Stimulated activated CD4-positive, alpha-beta T cell treated with anti-CD3 and anti-CD28 coated beads, Interleukin-2, amount 100 ng/mL, for 48 hours (primary cell): ENCODE data around the gene NRXN3.
A peak's percentile ranks its signal among the peaks of the same experiment; 100 is the strongest.

ENCODE experiments used
- DNase-seq, 2 donors: peaks; one replicate each; pipeline ENCODE4 v3.0.0-alpha.2; 2020

NRXN3 gene

DNA sequence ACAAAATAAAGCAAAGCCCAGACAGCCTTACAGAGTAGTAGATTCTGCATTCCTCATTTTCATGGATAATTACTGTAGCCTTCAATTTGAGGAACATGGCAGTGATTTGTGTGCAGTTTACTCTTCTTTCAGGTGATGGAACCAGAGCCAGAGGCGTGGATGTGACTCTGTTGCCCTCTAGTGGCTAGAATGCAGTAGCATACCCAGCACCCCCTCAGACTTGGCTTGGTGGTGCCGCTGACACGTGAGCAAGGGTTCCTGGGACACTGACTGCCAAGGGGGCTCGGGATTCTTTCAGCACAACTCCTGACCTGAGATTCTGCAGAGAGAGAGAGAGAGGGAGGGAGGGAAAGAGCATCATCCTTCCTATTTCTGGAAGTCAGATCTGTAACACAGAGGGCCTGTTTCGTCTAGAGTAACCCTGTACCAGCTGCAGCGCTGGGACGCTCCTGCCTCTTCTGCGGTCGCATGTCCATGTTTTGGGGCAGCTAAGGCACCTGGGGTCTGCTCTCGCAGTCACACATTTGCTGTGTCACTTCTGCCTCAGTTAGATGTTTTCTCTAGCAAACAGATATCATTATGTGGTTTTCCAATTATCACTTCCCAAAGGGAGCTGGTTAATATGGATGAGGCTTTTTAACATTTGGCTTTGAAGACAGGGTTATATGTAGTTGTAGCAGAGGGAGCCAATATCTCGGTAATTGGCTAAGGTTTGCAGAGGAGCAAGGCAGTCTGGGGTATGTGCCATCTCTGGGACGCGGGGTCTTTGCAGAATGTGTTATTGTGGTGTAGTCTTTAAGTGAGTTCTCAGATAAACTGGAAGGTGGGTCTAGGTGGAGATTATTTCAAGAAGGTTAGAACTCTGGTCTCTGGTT is 428.1 kb downstream of the NRXN3 start:
- DNase-seq: peak; percentile 19 to 34

DNA sequence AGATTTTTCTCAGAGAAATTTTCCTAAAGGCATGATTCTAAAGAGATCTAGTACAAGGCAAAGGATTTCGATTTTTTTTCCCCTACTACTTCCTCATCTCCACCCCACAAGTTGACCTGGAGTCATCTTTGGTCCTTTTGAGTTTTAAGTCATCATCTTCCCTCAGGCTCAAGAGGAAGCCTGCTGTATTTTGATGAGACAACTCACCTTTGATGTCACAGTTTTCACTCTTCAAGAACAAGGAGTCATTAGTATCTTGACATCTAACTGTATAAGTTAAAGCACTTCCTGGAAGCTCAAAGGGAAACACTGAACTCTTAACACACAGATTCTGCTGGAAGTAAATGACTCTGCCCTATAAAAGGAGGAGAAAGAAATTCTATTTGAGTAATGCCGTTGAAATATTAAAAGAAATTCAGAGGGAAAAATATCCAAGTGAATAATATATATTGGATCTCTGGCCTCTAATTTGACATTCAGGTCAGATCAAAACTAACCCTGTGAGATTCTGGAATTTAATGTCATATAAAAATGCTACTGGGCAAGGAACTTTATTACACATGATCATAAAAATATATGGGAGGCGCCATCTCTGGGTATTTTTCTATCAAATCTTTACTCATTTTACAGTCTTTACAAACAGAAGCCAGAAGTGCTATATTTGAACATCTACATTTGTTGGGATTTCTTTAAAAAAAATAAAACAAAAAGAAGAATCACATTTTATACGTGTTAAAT is 435.0 kb downstream of the NRXN3 start:
- no peak for DNase-seq

DNA sequence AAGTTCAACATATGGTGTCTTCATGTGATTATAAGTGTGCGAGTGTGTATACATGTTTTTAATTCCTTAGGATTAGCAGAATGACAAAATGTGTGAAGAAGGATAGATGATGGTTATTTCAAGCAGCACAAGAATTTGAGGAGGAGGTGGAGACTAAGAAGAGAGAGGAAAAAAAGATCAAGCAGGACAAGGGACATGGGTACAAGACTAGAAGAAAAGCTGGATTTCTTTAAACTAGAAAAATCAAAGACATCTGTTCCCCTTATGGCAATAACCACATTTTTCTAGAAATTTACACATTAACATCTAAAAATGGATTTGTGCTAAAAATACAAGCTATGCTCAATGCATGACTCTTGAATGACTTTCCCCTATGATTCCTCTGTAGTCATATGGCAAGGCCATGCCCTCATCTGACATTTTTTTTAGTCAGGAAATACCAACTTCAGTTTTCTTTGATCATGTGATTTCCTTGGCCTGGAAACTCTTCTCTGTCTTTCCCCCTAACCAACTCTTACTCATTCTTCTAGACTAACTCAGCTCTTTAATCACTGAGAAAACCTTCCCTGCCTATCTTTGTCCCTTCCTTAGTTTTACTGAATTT is 435.8 kb downstream of the NRXN3 start:
- no peak for DNase-seq

DNA sequence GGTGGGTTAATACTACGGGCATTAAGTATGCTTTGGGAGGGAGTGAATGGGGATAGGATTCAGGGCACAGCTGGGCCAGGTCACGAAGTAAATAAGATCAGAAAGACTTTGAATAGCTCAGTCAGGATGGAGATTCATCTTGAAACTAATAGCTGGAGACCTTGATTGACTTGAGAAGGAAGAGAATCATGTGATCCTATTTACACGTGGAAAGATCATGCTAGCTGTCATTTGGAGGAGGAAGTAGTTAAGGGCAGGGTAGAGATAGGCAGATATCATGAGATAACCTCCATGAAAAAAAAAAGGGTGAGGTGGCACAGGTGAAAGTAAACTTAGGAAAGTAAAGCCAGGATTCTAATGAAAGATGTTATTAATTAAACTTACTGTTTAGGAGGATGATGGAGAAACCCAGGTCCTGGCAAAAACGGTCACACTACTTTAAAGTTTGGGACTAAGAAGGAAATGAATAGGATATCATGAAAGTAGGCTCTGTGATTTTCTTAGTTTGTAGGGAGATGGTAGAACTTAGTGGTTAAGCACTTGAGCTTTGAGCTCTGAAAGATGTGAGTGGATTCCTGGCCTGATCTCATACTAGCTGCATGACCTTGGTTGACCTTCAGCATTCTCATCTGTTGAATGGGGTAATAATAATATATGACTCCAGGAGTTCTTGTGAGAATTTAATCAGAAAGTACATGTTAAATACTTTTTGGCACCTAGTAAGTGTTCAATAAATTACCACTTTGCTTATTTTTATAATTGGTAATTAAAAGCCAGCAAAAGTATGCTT is 439.0 kb downstream of the NRXN3 start:
- no peak for DNase-seq

DNA sequence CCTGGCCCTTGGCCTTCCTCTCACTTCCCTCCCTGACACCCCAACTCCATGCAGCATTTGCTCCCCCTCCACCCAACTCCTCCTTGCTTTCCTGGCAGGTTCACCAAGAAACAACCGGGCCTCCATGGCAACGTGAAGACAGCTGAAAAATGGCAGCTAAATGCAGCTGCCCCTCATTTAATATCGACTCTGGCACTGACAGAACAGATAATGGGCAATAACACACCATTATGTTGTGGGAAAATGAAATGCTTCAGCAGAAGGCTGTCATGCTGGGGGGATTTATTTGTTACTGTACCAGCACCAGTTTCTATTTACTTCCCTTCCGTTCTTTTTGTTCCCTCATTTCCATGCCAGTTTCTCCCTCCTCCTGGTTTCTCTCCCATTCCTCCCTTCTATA is 440.8 kb downstream of the NRXN3 start:
- DNase-seq: no peak

DNA sequence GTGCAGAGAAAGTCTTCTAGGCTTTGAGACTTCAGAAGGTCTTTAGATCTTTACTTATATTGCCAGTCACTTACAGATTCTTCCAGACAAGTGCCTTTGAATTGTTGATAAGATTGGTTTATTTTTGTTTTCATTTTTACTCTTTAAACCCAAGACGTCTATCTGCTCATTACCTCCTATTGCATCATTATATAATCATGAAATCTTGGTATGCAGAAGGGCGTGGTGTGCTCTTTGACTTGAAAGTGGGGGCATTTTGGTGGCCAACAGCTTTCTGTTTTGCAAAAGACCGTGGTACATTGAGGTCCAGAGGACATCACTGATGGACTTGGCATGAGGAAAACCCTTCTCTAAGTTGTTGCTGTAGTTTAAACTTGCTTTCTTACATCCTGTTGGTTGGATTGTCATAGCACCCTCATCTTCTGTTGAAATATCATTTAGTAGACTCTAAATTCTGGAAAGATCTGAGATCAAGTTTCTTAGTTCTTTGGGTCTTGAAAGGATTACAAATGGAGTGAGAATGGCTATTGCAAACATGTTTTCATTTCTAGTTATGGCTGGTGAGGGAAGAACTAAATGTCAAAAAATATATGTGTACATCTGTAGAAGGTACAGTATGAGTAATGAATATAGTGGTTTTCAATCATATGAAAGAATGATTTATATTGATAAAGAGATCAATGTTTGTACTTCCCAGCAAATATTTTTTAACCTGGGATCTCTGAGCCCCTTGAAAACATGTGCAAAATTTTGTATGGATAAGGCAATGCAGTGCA is 441.8 kb downstream of the NRXN3 start:
- DNase-seq: no peak

DNA sequence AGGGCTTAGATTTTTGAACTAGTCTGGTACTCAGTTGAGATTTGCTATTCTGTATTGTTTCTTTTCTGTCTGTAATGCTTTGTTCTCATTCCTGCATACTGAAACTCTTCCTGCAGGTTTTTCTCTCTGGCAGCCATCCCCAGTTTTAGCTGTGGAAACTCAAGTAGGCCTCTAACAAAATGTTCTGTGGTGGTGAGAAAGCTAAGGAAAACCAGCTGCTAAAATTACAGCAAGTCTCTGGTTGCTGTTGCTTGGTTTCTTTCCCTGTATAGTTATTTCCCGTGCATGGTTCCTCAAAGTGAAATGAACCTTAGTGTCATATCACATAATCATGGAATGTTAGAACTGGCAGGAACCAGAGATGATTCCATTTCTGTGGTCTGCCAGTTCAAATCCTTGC is 442.5 kb downstream of the NRXN3 start:
- DNase-seq: no peak

DNA sequence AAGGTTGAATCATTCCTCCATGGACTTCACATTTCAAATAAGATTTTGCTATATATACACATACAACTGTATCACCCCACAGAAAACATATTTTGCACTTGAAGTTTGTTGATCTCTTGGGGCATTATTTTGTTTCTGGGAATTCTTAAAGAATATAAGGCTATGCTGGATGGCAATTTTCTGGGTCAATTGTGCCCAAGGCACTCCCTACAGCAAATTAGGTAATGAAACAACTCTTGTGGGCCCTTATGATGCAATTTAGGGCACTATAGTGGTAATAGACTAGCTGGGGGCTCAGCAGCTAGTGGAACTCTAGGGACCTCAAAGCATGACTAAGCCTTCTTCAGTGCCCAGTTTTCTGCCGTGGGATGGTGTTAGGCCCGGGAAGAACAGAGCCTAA is 444.4 kb downstream of the NRXN3 start:
- DNase-seq: no peak

DNA sequence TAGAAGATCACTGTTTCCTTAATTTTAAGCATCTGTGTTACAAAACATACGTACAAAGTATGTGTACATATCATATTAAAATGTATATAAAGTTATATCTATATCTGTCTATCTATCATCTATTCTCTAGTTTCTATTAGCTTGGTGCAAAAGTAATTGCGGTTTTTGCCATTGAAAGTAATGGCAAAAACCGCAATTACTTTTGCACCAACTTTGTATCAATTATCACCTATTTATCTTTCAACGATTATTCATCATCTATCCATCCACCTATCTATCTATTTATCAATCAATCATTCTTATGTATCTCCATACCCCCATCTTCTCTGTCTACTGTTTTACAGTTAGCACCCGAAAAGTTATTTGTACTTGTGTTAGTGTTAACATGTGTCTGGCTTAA is 447.6 kb downstream of the NRXN3 start:
- no peak for DNase-seq

DNA sequence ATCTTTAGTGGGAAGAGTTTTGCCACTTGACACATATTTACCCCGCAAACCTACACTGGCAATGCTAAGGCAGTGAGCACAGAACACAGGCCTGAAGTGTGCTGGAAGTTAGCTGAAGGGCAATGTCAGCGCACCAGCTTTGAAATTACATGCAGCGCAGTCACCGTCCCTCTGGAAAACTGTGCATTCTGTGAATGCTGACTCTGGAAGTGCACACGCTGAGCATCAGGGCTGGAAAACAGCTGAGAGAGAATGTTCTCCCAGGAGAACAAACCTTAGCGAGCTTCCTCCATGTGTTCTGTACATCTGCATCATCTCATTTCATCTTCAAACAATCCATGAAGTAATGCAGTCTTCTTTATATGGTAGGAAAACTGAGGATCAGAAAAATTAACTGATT is 448.2 kb downstream of the NRXN3 start:
- DNase-seq: no peak

DNA sequence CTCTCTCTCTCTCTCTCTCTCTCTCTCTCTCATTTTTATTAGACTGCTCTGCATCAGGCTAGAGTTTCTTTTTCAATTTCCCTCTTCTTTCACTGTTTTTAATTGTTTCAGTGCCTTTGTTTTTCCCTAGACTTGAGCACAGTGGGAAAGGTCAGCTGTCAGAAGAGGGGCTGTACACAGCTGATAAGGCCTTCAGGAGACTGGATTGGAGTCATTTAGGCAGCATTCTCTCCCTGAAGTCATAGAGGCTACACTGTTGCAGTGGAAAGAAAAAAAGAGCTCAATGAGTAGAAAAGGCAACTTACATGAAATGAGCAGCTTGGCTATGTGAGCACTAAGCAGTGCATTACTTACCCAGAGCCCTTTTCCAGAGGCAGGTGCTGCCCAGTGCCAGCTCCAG is 456.9 kb downstream of the NRXN3 start:
- no peak for DNase-seq

DNA sequence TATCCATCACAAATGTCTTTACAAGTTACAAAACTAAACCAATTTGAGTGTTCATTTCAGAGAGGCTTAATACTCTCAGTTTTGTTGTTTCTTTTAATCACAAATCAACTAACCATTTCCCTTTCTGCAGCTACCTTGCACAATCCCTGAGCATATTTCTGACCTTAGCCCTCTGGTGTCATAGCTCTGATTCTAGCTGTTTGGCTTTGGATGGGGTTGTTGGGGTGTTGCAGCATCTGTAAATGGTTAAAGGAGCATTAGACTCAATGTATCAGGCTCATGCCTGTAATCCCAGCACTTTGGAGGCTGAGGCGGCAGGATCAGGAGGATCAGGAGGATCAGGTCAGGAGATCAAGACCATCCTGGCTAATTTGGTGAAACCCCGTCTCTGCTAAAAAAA is 461.4 kb downstream of the NRXN3 start:
- DNase-seq: no peak

DNA sequence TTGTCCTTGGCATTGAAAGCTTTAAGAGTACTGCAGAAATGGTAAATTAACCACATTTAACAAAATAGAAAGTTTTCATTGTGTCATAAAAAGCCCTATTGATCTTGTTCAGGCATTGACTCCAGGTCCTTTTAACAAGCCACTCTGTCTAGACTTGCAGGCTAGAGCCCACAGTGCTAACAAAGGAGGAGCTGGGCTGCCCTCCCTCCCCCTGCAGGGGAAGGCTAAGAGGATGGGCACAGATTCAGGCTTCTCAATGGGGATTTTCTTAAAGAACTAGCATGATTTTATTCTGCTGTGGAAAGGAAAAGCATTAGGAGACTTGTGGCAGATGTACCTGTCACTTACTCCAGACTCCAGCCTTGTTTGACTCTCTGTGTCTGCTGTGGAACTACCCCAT is 463.6 kb downstream of the NRXN3 start:
- no peak for DNase-seq

DNA sequence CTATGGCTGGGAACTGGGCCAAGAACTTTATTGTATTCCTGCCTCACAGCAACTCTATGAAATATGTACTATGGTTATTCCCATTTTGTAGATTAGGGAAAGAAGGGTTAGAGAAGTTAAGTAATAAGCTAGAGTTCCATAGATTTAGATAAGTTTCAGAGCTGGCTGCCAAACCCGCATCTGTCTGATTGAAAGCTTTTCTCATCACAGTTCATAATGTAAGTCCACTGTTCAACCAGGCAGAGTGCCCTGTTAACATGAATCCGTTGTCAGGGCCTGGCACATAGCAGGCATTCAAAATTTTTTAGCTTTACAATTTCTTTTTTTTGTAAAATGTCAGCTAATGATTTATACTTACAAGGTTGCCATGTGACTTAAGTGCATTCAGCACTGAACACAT is 467.3 kb downstream of the NRXN3 start:
- no peak for DNase-seq

DNA sequence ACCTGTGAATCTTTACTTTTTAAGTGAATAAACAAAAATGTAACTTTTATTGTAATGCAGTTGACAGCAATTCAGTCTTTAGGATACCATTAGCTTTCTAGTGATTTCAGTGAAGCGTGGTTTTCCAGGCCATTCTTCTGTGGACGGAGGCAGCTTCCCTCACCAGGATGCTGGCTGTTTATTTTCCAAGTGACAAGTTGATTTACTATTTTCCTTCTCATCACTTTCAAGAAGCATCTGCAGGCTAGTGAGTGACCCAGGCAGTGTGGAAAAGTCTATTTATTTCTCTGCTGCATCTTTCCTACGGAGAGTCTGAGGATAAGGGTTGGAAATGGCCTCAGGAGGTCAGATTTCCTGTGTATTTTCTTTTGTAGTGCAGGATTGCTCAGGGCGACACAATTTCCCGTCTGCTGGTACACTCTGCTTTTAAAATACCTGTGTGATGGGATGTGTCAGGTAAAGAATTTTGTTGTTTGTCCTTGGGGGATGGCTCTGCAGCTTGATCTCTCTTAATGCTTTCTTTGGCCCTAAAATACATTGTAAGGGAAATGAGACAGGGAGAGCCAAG is 467.8 kb downstream of the NRXN3 start:
- no peak for DNase-seq

DNA sequence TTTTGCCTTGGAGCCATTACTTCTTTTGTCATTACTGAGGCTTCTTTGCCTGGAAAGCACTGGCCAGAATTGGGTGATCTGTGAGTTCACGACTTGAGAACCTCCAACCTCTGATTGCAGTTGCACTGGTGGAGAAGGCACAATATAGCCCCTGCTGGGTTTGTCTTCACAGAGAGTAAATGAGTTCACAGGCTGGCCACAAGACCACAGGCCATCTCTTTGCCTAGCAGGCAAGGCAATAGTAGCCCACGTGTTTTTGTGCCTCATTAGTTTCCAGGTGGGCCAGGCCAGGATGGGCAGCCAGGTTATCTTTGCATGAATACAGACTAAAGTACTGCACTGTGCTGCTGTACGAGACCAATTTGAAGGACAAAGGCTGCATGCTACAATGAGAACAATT is 468.8 kb downstream of the NRXN3 start:
- DNase-seq: no peak

DNA sequence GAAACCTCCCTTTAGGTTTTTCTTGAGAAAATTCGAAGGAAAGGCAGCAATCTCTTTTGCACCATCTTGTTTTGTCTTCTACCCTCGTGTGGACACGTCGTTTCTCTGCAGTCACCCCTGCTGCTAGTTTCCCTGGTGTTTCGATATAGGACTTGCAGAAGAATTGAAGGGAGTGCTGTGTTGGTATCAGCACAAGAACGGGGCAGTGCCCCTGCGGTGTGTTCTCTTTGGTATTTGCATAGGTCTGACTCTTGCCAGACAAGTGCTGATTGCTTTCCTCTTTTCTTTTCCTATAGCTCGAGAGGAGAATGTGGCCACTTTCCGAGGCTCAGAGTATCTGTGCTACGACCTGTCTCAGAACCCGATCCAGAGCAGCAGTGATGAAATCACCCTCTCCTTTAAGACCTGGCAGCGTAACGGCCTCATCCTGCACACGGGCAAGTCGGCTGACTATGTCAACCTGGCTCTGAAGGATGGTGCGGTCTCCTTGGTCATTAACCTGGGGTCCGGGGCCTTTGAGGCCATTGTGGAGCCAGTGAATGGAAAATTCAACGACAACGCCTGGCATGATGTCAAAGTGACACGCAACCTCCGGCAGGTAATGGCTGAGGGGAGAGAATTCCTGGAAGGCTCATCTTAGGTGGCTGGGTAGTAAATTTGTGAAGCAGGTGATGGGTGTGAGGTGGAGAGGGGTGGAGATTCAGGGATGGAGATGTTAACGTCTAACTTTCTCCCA is 474.8 kb downstream of the NRXN3 start:
- no peak for DNase-seq

DNA sequence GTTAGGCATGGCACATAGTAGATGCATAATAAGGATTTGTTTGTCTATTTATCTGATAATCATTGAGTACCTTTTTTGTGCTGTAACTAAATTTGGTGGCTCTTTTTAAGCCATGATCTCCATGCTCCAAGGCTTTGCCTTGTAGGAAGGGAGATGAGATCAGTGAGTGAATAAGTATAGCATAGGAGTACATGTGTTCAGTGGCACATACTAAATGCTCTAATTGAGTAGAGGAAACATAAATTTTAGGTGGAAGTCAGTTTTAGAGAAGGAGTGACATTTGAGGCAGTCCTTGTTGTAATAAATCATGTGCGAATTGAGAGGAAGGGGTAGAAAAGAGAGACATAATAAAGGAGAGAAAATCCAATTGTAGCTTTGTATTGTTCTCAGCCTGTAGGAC is 482.6 kb downstream of the NRXN3 start:
- DNase-seq: no peak

DNA sequence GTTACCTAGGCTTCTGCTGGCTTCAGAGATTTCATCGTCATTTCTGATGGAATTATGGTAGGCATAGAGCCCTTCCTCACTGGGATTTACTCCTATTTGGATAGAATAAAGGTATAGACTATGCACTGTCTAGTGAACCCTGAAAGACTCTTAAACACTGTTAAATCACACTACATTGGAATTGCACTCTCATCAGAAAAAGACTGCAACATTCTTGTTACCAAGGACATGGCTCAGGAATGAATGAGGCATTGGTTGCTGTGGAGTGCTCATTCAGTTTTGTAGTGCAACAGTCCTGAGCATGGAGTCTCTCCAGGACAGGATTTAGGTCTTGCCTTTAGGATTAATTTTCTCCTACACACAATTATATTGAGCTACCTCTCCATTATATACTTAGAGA is 483.0 kb downstream of the NRXN3 start:
- no peak for DNase-seq

DNA sequence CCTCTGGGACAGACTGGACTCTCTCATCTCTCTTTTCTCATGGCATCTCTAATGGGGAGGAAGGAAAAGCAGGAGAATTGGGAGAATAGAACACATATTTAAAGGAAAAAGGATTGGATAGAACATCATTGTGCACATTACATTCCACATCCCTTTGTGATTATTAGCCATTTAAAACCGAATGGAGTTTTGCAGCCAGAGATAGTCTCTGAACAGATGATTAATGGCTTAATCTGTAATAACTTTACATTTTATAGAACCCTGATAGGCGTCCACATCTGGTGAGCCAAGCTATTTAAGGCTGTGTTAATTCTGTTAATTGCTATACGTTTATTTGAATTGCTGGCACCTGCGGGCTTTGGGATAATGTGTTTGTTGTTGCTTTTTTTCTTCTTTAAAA is 487.3 kb downstream of the NRXN3 start:
- no peak for DNase-seq

DNA sequence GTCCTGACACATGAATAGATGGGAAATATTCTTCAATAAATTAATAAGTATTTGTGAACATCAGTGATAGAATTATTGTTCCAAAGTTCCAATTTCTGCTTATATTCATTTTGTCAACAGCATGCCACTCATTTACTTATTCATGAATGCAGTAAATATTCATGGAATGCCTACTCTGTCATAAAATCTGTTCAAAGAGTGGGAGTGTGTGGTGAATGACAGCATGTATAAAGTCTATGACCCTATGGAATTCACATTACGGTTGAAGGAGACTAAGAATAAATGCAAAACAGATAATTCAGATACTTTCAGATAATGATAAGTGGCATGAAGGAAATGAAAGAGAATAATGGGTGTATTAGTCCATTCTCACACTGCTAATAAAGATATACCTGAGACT is 494.7 kb downstream of the NRXN3 start:
- DNase-seq: no peak
